ENCODE data around the gene CDC27. TPM values are rescaled to one million over a fixed set of nuclear protein-coding genes. Genes with fewer than 3 reads are reported as not detected.
"Not testable (repeated sequence)": the region's sequence is repeated elsewhere in the genome, so short reads cannot be mapped to it uniquely, and the experiment has no call there.

Gene CDC27
- total RNA-seq, 1 experiment from 2014 or later, result 83.3 TPM

- Mint-ChIP-seq H3K36me3 (no peaks in the 10 kb centered on the region), H3K27me3 (ENCODE audit: low read depth) (peaks cover 4% of the 10 kb centered on the region; the same call in 1 of the 2 replicates), H3K4me1 (no peaks in the 10 kb centered on the region), H3K9me3 (peaks cover 17% of the 10 kb centered on the region), H3K4me3 (no peak overlapping the region), H3K27ac (no peak overlapping the region)
- DNase-seq (ENCODE audit: low spot score) (no peak), ATAC-seq (no peak)
- TF ChIP-seq TP53 (CRISPR knock-in tag; IDR thresholded peaks at IDR 0.05) (no peak), ZNF317 (CRISPR knock-in tag; IDR thresholded peaks at IDR 0.05; ENCODE audit: borderline replicate concordance, low read depth) (no peak), FOXK1 (CRISPR knock-in tag; IDR thresholded peaks at IDR 0.05) (no peak), ZNF263 (CRISPR knock-in tag; IDR thresholded peaks at IDR 0.05; ENCODE audit: low read depth) (no peak), AFF4 (CRISPR knock-in tag; IDR thresholded peaks at IDR 0.05; ENCODE audit: borderline replicate concordance) (no peak)
- ChIA-PET CTCF (no interaction called here), POLR2A (no interaction called here)
Measured at GRCh38 chr17:47106130-47106529, 83.0 kb downstream of the CDC27 start.

- POLR2A ChIA-PET; H3K4me1 Mint-ChIP-seq; H3K27ac Mint-ChIP-seq; H3K27me3 Mint-ChIP-seq (ENCODE audit: low read depth); DNase-seq (ENCODE audit: low spot score); CTCF ChIA-PET; ATAC-seq; H3K36me3 Mint-ChIP-seq; H3K4me3 Mint-ChIP-seq: not testable (repeated sequence)
- H3K9me3 Mint-ChIP-seq, result peaks cover 17% of the 10 kb centered on the region
Measured at GRCh38 chr17:47105246-47105645, 83.8 kb downstream of the CDC27 start.

- Mint-ChIP-seq H3K4me1 (peaks cover 7% of the 10 kb centered on the region), H3K27ac (no peak overlapping the region), H3K9me3 (peaks cover 17% of the 10 kb centered on the region), H3K36me3 (no peaks in the 10 kb centered on the region), H3K4me3 (no peak overlapping the region), H3K27me3 (ENCODE audit: low read depth) (peaks cover 4% of the 10 kb centered on the region; the same call in 1 of the 2 replicates)
- no peak for TF ChIP-seq RORB (CRISPR knock-in tag; IDR thresholded peaks at IDR 0.05)
- TF ChIP-seq STAT6 (CRISPR knock-in tag; conservative IDR thresholded peaks at IDR 0.05; ENCODE audit: low read depth), result no peak
- no peak for TF ChIP-seq NR1H2 (CRISPR knock-in tag; IDR thresholded peaks at IDR 0.05)
- TF ChIP-seq JUN (CRISPR knock-in tag; IDR thresholded peaks at IDR 0.05), result no peak
- no peak for TF ChIP-seq OVOL2 (CRISPR knock-in tag; IDR thresholded peaks at IDR 0.05; ENCODE audit: borderline replicate concordance)
- TF ChIP-seq KAT7 (CRISPR knock-in tag; IDR thresholded peaks at IDR 0.05; ENCODE audit: borderline replicate concordance), result no peak
- TF ChIP-seq ETV6 (CRISPR knock-in tag; IDR thresholded peaks at IDR 0.05), result no peak
- no peak for TF ChIP-seq CDX4 (CRISPR knock-in tag; IDR thresholded peaks at IDR 0.05; ENCODE audit: borderline replicate concordance)
- no peak for TF ChIP-seq ZNF425 (CRISPR knock-in tag; conservative IDR thresholded peaks at IDR 0.05)
- TF ChIP-seq FOXP4 (CRISPR knock-in tag; IDR thresholded peaks at IDR 0.05), result no peak
- TF ChIP-seq RELA (CRISPR knock-in tag; IDR thresholded peaks at IDR 0.05; ENCODE audit: borderline replicate concordance), result no peak
- TF ChIP-seq SOX15 (CRISPR knock-in tag; IDR thresholded peaks at IDR 0.05), result no peak
- CTCF ChIA-PET, result interaction anchor here (1.1 kb wide), 1 partner anchor 11 kb away, joined by 3 read pairs; no protein-coding TSS in a partner anchor
- POLR2A ChIA-PET, result no interaction called here
- DNase-seq (ENCODE audit: low spot score) (no peak), ATAC-seq (no peak)
Measured at GRCh38 chr17:47102914-47103313, 86.2 kb downstream of the CDC27 start.

Measured in WTC11 (cell line).